CD4-positive, alpha-beta T cell (primary cell): Measurements from ENCODE around the gene CACNA2D3. TPM values are rescaled to one million over a fixed set of nuclear protein-coding genes. Genes with fewer than 3 reads are reported as not detected.
"Not testable (repeated sequence)": the region's sequence is repeated elsewhere in the genome, so short reads cannot be mapped to it uniquely, and the experiment has no call there.

ENCODE experiments used
- ATAC-seq: fragments of 200-7000 bp; cut with Tn5 transposase; one replicate; pipeline ENCODE4 v1.10.0; 2022; ENCODE audit warnings: mild to moderate bottlenecking; ENCODE audit not compliant: poor library complexity
- CTCF ChIA-PET: fragments of 350-600 bp; sonication (Branson Sonifier 250); formaldehyde crosslinking; loops from one replicate; lab custom pipeline; 2021; ENCODE audit warnings: antibody characterized with exemption, inconsistent platforms; lab: Charles Lee
- POLR2A ChIA-PET: fragments of 350-600 bp; sonication (Branson Sonifier 250); formaldehyde crosslinking; loops from one replicate; lab custom pipeline; 2021; ENCODE audit warnings: antibody characterized with exemption, inconsistent platforms; lab: Charles Lee
- DNase-seq, 14 experiments: peaks; one replicate each; pipeline ENCODE4 v3.0.0-alpha.2; 2013 to 2020; ENCODE audit warnings: mixed read lengths in 2 of 14
- H3K27ac ChIP-seq, 2 donors: one replicate each; pipeline versions ENCODE4 v1.5.1 to v1.7.0; 2013; ENCODE audit warnings: low read length in 2 of 2, low read depth in 1 of 2, mild to moderate bottlenecking in 1 of 2
- H3K27me3 ChIP-seq, 2 experiments: 1 replicate in 1 of 2; 2 replicates in 1 of 2; pipeline versions ENCODE4 v1.6.1 to v1.7.0; 2013; ENCODE audit warnings: low read length in 2 of 2, control low read depth in 1 of 2, mild to moderate bottlenecking in 1 of 2, moderate library complexity in 1 of 2; ENCODE audit not compliant: insufficient read depth in 2 of 2, control insufficient read depth in 1 of 2
- H3K36me3 ChIP-seq: one replicate; pipeline ENCODE4 v1.6.1; 2013; ENCODE audit warnings: low read length, control low read depth; ENCODE audit not compliant: insufficient read depth
- H3K4me1 ChIP-seq: one replicate; pipeline ENCODE4 v1.6.1; 2013; ENCODE audit warnings: low read length, control low read depth; ENCODE audit not compliant: insufficient read depth
- H3K4me3 ChIP-seq: one replicate; pipeline ENCODE4 v1.5.1; 2013; ENCODE audit warnings: mild to moderate bottlenecking, low read length, moderate library complexity
- H3K9me3 ChIP-seq, 2 experiments: 1 replicate in 1 of 2; 2 replicates in 1 of 2; pipeline versions ENCODE4 v1.6.1 to v1.7.0; 2013; ENCODE audit warnings: low read length in 2 of 2, mild to moderate bottlenecking in 2 of 2, control low read depth in 1 of 2, moderate library complexity in 1 of 2; ENCODE audit not compliant: control insufficient read depth in 1 of 2, insufficient read depth in 1 of 2
- H3K27ac Mint-ChIP-seq: one replicate; pipeline ENCODE4 v1.8.0; 2020; ENCODE audit warnings: mixed read lengths
- H3K27me3 Mint-ChIP-seq: one replicate; pipeline ENCODE4 v1.8.0; 2021; ENCODE audit warnings: mixed read lengths
- H3K36me3 Mint-ChIP-seq: one replicate; pipeline ENCODE4 v1.8.0; 2021; ENCODE audit warnings: low read depth, mixed read lengths
- H3K4me1 Mint-ChIP-seq: one replicate; pipeline ENCODE4 v1.8.0; 2021; ENCODE audit warnings: low read depth, mixed read lengths
- H3K4me3 Mint-ChIP-seq: one replicate; pipeline ENCODE4 v1.8.0; 2020; ENCODE audit warnings: mild to moderate bottlenecking, mixed read lengths
- H3K9me3 Mint-ChIP-seq: one replicate; pipeline ENCODE4 v1.8.0; 2020; ENCODE audit warnings: mixed read lengths
- intact Hi-C, 2 experiments: fragments of 100-400 bp; cut with DNase I in 1 of 2; cut with micrococcal nuclease in 1 of 2; formaldehyde crosslinking; loops; one replicate each; pipeline versions ENCODE4 v1.15.1 to v1.9.0; 2023 to 2025; cut with DNase I, micrococcal nuclease
- total RNA-seq, 174 experiments: library from RNA in 2 of 174; stranded (reverse) in 2 of 174; gene quantifications; one replicate each; pipeline ENCODE4 v1.2.3 and lab custom pipeline; 2021 to 2026
- TF ChIP-seq, protein P1 (sequence below): fragments of 200-600 bp; IDR thresholded peaks from one replicate; pipeline ENCODE4 v1.8.0; 2022; ENCODE audit warnings: antibody characterized with exemption, mild to moderate bottlenecking

CACNA2D3 gene
- total RNA-seq, 2 experiments from 2014 or later: 0.08 TPM; not detected in 1

DNA sequence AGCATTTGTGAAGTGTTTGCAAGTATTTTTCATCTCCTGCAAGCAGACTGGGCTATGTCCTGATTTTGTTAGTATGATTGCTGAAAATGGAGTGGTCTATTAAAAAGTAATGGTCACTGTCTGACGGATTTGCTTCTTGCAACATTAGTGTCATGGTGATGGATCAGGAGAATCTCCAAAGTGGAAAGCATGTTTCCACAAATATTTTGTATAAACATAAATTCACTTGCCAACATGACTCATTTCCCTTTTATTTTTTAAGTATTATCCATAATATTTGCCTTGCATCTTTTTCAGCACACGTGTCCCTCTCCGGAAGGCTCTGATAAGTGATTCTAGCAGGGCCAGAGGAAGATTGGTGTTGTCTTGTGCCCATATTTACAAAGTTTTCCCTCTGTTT, 27.4 kb upstream of the CACNA2D3 start:
- Histone ChIP-seq H3K4me3 (no peak overlapping the region), H3K27me3 (peaks cover 0 to 2% of the 10 kb centered on the region in 2 experiments), H3K4me1 (no peaks in the 10 kb centered on the region), H3K36me3 (no peaks in the 10 kb centered on the region), H3K9me3 (no peaks in the 10 kb centered on the region), H3K27ac (no peak overlapping the region)
- Mint-ChIP-seq H3K27ac (no peak overlapping the region), H3K9me3 (no peaks in the 10 kb centered on the region), H3K36me3 (no peaks in the 10 kb centered on the region), H3K4me3 (no peak overlapping the region), H3K4me1 (no peaks in the 10 kb centered on the region), H3K27me3 (peaks cover 23% of the 10 kb centered on the region)
- ChIA-PET POLR2A (no interaction called here), CTCF (no interaction called here)
- DNase-seq (no peak), ATAC-seq (no peak)
- TF ChIP-seq, protein P1, sequence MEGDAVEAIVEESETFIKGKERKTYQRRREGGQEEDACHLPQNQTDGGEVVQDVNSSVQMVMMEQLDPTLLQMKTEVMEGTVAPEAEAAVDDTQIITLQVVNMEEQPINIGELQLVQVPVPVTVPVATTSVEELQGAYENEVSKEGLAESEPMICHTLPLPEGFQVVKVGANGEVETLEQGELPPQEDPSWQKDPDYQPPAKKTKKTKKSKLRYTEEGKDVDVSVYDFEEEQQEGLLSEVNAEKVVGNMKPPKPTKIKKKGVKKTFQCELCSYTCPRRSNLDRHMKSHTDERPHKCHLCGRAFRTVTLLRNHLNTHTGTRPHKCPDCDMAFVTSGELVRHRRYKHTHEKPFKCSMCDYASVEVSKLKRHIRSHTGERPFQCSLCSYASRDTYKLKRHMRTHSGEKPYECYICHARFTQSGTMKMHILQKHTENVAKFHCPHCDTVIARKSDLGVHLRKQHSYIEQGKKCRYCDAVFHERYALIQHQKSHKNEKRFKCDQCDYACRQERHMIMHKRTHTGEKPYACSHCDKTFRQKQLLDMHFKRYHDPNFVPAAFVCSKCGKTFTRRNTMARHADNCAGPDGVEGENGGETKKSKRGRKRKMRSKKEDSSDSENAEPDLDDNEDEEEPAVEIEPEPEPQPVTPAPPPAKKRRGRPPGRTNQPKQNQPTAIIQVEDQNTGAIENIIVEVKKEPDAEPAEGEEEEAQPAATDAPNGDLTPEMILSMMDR: no peak
- intact Hi-C loops: no loop called here

DNA sequence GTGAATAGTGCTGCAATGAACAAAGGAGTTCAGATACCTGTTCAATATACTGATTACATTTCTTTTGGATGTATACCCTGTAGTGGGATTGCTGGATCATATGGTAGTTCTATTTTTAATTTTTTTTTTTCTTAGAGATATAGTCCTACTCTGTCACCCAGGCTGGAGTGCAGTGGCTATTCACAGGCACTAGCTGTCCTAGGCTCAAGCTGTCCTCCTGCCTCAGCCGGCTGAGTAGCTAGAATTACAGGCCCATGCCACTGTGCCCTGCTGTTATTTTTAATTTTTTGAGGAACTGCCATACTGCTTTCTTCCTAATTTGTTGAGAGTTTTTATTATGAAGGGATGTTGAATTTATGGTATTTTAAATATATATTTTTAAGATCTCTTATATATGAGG, 23.0 kb upstream of the CACNA2D3 start:
- Mint-ChIP-seq H3K9me3 (no peaks in the 10 kb centered on the region), H3K27ac (no peak overlapping the region), H3K4me1 (no peaks in the 10 kb centered on the region), H3K27me3 (peaks cover 7% of the 10 kb centered on the region), H3K4me3 (no peak overlapping the region), H3K36me3 (no peaks in the 10 kb centered on the region)
- no peaks in the 10 kb centered on the region for H3K4me1 ChIP-seq
- H3K27ac ChIP-seq: no peak overlapping the region
- TF ChIP-seq, protein P1: no peak
- H3K27me3 ChIP-seq: no peaks in the 10 kb centered on the region
- CTCF ChIA-PET: interaction anchor here (0.7 kb wide), 1 partner anchor 9 kb away, joined by 3 read pairs; no protein-coding TSS in a partner anchor
- intact Hi-C loops: no loop called here
- POLR2A ChIA-PET: no interaction called here
- no peak overlapping the region for H3K4me3 ChIP-seq
- no peaks in the 10 kb centered on the region for H3K36me3 ChIP-seq
- ATAC-seq (no peak), DNase-seq (no peak)
- no peaks in the 10 kb centered on the region for H3K9me3 ChIP-seq

DNA sequence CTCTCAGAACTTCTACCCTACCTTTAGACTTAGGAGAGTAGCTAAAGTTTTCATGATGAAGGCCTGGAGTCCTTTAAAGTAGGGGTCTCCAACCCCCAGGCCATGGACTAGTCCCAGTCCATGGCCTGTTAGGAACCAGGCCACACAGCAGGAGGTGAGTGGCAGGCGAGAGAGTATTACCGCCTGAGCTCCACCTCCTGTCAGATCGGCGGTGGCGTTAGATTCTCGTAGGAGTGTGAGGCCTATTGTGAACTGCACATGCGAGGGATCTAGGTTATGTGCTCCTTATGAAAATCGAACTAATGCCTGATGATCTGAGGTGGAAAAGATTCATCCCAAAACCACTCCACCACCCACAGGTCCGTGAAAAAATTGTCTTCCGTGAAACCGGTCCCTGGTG, 18.3 kb upstream of the CACNA2D3 start:
- Mint-ChIP-seq H3K4me3 (no peak overlapping the region), H3K27me3 (peaks cover 19% of the 10 kb centered on the region), H3K4me1 (no peaks in the 10 kb centered on the region), H3K9me3 (no peaks in the 10 kb centered on the region), H3K27ac (no peak overlapping the region), H3K36me3 (no peaks in the 10 kb centered on the region)
- Histone ChIP-seq H3K9me3 (peaks cover 0 to 3% of the 10 kb centered on the region in 2 experiments), H3K4me1 (no peaks in the 10 kb centered on the region), H3K4me3 (no peak overlapping the region), H3K27ac (no peak overlapping the region), H3K27me3 (no peaks in the 10 kb centered on the region), H3K36me3 (no peaks in the 10 kb centered on the region)
- POLR2A ChIA-PET: no interaction called here
- DNase-seq (no peak), ATAC-seq (no peak)
- TF ChIP-seq, protein P1: no peak
- CTCF ChIA-PET: no interaction called here
- intact Hi-C loops: no loop called here

DNA sequence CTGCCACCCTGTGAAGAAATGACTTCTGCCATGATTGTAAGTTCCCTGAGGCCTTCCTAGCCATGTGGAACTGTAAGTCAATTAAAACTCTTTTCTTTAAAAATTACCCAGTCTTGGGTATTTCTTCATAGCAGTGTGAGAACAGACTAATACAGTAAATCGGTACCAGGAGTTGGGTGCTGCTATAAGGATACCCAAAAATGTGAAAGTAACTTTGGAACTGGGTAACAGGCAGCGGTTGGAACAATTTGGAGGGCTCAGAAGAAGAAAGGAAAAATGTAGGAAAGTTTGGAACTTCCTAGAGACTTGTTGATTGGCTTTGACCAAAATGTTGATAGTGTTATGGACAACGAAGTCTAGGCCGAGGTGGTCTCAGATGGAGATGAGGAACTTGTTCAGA, 6.2 kb upstream of the CACNA2D3 start:
- H3K27ac Mint-ChIP-seq, H3K9me3 ChIP-seq, POLR2A ChIA-PET, ATAC-seq, H3K4me1 Mint-ChIP-seq, H3K36me3 ChIP-seq, H3K4me3 ChIP-seq, H3K4me3 Mint-ChIP-seq, H3K9me3 Mint-ChIP-seq, H3K4me1 ChIP-seq, CTCF ChIA-PET, intact Hi-C loops, DNase-seq, H3K27ac ChIP-seq, H3K36me3 Mint-ChIP-seq: not testable (repeated sequence)
- peaks cover 54% of the 10 kb centered on the region for H3K27me3 Mint-ChIP-seq
- H3K27me3 ChIP-seq: peaks cover 17% of the 10 kb centered on the region in 2 experiments
